Neural progenitor cell (in vitro differentiated cells): Measurements from ENCODE around the gene ALDH1A3.

Experiments
- CTCF ChIP-seq: fragments of 200-600 bp; sonication (generic); IDR thresholded peaks from 2 replicates; pipeline ENCODE4 v1.5.1; 2017; ENCODE audit warnings: antibody characterized with exemption, mild to moderate bottlenecking
- EZH2 ChIP-seq: fragments of 200-600 bp; sonication (generic); IDR thresholded peaks from 2 replicates; pipeline ENCODE4 v1.6.1; 2017; ENCODE audit warnings: antibody characterized with exemption, mild to moderate bottlenecking, moderate library complexity
- EZH2phosphoT487 ChIP-seq: fragments of 200-600 bp; sonication (generic); IDR thresholded peaks from 2 replicates; pipeline ENCODE4 v1.6.1; 2017; ENCODE audit warnings: antibody characterized with exemption

DNA sequence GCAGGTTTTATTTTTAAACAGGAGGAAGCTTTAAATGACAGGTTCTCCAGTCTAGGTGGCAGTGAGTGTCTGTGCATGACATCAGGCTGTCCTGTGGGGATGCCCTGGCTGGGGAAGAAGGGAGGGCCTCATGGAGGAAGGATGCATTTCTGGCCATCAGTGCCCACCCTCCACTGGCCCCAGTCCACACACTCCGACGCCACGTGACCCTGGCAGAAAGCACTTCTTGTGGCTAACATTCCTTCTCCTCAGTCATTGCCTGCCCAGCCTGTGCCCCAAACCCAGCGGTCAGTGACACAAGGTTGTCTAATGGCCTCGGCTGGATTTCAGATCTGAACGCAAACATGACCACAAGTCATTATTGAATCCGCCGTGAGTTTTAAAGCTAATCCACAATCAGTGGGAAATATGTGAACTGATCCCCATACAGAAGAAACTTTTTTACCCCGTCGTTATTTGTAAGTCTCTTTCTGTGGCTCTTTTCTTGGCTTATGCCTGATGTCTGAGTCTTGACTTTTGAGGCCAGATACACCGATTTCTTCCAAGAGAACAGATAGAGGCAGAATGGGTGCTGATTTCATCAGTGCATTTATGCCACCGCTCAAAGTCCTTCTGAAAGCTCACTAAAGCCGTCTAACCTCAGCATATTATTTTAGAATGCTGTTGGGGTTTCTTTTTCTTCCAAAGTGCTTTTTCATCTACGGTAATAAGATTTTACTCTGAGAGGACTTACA is 22.2 kb downstream of the ALDH1A3 start:
- TF ChIP-seq CTCF (no peak), EZH2 (no peak), EZH2phosphoT487 (no peak)
